HG03045 (cell line): ENCODE measurements around the gene CTSE.

Experiments used
- ATAC-seq: cut with Tn5 transposase; IDR thresholded peaks from one replicate; pipeline ENCODE4 v1.9.1; 2021; ENCODE audit warnings: mild to moderate bottlenecking, moderate library complexity; ENCODE audit not compliant: unreplicated experiment

The CTSE gene

DNA sequence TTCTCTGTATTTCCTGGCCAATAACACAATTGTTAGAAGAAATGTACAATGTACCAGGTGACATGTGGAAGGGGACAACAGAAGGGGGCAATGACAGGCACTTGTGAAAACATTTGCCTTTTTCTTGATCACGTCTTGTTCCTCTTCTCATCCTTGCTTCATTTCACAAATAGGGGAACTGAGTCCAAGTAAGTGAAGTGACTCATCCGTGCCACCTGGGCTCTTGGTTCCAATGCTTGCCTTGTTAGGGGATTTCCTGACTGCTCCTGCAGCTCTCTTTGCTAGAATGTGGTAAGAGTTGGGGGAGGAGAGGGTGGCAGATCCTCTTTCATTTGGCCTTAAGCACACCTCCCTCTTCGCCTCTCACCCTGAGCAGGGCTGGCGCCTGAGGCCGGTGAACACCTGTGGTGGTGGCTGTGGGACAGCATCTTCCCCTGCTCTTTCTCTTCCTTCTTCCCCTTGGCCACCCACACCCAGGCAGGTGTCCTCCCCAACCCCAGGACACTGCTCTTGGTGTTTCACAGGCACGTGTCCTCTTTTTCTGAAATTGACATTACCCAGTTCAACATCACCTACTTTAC lies 27.1 kb upstream of the CTSE start:
- ATAC-seq = peak; percentile 83

DNA sequence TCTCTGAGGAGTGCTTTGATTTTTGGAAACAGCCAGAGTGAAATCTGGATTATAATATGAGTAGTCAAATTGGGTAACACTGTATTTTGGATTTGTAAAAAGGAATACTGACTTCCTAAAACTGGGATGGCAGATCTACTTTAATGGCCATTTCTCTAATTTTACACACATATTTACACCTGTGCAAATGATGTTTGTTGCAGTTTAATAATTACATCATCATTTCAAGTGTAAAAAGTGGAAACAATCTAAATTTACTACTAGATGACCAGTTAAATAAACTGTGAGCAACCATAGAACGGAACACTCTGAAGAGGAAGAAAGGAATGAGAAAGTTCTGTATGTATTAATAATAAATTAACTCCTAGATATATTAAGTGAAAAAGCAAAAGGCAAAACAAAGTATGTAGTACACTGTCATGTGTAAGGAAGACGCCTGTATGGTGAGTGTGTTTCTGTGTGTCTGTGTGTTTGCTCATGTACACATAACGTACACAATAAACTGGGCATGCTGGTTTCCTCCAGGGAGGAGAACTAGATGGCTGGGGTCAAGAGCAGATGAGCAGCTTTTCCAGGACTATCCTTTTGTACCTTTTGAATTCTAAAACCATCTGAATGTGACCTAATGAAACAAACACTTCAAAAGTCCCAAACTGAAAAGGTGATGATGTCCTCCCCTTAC lies 26.4 kb upstream of the CTSE start:
- ATAC-seq = no peak

DNA sequence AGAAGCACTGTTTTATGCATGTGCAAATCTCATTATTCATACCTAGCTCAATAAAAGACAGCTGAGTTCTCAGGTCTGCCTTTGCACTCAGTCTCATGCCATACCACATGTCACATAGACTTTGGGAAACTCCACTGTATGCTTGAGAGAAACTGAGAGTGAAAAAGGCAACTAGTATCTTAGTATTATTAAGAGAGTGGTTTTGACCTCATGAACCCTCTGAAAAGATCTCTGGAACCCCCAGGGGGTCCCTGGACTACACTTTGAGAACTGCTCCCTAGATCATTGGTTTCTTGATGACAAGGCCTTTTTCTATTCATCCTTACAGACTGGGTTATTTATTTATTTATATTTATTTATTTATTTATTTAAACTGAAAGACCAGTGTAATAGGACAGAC lies 25.6 kb upstream of the CTSE start:
- ATAC-seq = peak; percentile 47

DNA sequence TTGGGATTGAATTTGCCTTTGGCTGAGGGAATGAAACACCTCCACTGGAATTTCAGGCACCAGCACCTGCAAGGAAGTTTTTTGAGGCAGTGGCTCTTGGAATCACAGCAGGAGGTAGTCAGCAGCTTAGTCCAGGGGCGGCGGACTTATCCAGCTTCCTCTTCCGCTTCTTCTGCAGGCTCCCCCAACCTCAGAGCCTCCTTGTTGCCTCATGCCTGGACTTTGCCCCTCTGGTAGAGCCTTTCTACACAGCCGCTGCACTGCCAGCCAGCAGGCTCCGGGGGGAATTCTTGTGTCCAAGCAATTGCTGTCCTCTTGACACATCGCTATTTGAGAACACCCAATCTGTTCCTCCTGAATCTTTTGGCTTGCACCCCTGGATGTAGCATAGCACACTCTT lies 24.9 kb upstream of the CTSE start:
- no peak for ATAC-seq

DNA sequence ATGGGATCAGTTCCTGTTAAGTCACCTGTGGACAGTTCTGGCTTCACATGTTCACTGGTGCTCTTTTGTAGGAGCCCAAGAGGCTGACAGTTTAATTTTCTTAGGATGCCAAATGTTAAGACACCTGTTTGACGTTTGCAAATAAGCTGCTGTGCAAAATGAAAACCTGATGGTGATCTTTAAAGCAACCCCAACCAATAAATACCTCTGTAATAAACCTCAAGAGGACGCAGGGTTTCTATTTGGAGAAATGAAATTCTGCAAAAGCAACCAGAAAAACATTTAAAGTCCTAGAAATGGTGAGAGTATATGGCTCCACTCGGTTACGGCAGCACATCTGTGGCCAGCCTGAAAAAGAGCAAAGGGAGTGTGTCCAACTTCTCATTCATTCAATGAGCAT lies 23.6 kb upstream of the CTSE start:
- no peak for ATAC-seq

DNA sequence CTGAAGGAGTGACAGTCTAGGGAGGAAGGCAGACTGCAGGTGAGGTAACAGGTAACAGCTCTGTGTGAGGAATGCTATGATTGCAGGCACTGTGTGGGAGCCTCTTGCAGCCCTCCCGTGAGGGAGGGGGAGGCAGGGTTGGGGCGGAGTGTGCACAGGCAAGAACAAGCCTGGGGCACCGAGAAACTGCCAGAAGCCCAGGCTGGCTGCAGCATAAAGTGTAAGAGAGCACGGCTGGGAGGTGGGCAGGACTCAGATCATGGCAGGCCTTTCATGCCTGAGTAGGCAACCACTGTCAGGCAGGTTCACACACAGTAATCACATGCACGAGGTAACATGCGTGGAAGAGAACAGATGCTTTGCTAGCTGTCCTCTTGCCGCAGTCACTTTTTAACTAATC lies 17.9 kb upstream of the CTSE start:
- ATAC-seq = peak; percentile 48

DNA sequence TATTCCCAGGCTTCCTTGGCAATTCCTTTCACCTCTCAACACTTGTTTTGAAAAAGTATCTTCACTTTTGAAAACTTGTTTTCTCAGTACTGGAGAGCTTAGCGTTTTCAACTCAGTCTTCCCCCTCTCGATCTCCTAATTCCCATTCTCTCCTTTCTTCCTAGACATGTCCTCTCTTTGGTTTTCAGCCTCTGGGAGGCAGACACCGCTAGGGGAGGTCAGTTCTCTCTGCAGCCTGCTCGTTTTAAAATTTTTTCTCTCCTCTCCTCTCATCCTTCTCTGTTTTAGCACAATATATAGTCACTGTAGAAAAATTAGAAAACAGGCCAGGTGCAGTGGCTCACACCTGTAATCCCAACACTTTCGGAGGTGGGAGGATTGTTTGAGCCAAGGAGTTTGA lies 16.6 kb upstream of the CTSE start:
- ATAC-seq = no peak

DNA sequence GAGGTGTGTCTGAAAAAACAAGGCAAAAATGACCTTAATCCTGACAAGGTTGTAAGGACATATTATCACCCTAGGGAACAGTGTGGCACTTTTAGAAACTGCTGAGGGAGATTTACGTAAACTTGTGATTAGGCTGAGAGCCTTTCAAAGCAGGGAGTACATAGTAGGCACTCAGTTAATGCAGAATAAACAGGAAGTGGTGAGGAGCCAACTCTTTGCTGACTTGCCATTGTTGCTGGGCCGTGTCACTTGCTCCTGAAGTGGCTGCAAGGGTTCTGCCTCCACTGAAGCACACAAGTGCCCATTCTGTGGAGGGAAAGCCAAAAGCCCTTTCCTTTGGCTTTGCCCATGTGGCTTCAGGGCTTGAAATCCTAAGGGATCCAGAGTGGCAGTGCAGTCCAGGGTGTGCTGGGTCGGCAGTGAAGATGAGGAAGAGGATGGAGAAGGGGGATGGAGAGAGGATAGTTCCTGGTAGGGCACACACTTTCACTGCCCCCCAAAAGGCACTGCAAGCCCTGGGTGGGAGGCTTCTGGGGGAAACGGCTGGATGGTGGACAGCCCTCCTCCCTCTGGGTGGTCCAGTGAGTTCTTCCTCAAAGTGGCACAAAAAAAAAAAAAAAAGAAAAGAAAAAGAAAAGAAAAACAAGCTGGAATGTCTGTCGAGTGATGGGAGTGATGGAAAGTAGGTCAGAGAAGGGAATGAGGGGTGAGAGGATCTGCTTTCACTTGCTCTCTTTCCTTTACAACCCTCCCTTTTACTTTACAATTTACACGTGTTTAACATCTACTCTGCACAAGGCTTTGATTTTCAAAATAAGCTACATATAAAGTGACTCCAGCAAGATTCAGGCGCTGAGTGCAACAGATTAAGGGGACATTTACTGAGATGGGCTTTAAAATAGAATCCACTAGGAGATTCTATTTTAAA lies 15.6 kb upstream of the CTSE start:
- ATAC-seq = no peak

DNA sequence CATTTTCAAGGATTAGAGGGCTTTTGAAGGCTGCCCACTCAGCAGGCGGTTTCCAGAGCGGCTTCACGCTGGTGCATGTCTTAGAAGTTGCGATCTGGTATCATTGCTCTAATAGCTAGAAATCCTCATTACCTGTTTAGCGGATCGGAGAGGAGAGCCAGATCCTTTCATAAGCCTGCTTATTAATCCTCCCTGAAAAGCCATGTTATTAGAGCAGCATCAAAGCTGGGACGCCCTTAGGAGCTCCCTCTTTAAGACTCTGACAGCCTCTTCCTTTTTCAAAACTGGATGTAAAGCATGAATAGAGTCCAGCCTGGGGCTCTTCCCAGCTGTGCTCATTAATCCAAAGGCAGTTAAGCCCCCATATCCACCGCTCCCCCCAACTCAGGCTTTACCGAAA lies 13.9 kb upstream of the CTSE start:
- no peak for ATAC-seq

DNA sequence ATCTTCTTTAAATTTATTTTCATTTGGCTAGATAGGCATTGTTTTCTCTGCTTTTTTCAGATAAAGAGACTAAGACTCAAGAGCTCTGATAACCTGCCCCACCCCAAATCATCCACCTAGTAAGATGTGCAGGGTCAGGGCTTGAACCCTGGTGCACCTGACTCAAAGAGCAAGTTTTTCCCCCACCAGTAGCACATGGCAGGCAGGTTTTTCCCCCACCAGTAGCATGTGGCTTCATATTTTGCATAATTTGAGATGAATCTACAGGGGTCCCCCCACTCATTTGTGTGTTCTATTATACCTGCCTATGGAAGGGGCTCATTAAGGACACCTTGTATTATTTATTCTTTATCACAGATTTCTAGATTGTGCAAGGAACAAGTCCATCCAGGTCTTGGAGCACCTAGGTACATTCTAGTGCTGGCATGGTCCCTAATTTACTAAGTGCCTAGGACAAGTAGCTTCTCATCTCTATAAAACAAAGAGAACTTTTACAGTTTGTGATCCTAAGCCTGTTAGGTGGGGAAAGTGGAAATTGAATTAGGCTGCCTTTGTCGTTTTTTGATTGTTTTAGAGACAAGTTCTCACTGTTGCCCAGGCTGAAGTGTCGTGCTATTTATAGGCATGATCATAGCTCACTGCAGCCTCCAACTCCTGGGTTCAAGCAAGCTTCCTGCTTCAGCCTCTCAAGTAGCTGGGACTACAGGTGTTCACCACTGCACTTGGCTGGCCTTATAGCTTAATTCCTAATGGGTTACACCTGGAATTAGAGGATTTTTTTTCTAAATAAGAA lies 13.2 kb upstream of the CTSE start:
- ATAC-seq = no peak

DNA sequence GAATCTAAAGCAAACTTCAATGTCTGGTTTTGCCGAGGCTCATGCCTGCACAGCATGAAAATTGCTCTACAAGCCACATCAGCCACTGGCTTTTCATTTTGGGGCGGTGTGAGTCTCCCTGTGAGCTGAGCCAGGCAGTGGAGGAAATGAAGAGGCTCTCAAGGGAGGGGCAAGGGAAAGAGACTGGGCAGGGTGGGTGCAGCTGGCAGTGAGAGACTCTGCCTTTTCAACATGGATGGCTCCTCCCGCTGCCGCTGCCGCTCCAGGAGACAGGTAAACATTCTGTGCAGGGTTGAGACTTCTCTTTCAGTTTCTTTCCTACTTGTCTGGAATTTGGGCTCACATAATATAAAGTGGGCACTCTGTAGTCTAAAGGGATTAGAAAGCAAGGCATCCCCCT lies 11.3 kb upstream of the CTSE start:
- ATAC-seq = no peak

DNA sequence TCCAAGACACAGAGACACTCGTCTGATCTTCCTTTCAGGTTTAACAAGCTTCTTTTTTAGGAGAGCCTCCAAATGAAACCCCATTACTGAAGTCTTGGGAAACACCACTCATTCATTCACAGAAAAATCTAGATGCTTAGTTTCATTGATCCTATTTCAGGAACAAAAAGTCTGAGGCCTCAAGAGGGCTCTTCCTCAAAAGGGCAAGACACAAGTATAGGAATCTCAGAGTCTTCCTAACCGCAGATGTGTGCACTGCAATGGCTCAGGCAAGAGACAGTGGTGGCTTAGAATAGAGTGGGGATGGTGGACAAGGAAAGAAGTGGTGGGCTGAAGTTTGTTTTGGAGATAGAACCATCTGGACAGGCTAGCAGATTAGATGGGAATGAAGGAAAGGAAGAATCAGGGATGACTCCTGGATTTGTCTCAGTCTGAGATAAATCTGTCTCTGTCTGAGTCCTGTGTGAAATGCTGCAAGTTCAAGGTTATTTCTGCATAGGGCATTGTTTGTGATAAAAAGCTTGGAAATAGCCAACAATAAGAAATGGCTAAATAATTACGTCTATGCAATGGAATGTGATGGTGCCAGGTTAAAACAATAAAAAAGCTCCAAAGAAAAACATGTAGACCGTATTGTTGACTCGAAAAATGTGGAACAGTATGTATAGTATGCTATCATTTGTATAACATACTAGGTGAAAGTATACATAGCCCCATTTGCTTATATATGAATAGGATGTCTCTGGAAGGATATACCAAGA lies 8.9 kb upstream of the CTSE start:
- no peak for ATAC-seq

DNA sequence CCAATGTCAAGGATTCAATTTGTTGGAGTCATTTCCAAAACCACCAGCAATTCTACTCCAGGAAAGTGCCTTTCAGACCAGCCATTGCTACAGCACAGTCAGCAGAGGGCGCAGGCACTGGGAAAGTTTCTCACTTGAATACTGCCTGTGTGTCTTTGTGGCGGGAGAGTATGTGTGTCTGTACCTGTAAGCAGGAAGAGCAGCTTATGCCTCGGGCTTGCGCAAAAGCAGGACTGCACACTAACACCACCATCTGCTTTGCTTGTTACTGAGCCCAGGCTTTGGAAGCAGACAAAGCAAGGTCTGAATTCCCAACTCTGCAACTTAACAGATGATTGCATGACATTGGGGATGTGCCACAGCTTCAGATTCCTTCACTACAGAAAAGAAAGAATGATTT lies 7.0 kb upstream of the CTSE start:
- ATAC-seq = no peak

DNA sequence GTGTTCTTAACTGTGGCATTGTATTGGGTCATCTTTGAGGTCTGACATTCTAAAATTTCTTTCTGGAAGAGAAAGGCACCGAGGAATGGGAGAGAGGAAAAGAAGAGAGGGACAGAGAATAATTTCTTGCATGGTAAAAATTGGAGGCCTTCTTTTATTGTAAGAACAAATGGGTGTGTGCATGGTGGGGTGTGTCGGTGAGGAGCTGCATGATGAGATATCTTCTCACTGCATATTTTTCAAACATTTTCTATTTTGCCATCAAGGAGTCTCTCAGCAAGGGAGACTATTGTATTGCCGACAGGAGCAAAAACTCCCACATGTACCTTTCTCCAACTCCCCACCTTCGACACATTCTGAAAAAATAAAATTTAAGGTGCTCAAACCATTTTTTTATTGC lies 6.5 kb upstream of the CTSE start:
- ATAC-seq = no peak

DNA sequence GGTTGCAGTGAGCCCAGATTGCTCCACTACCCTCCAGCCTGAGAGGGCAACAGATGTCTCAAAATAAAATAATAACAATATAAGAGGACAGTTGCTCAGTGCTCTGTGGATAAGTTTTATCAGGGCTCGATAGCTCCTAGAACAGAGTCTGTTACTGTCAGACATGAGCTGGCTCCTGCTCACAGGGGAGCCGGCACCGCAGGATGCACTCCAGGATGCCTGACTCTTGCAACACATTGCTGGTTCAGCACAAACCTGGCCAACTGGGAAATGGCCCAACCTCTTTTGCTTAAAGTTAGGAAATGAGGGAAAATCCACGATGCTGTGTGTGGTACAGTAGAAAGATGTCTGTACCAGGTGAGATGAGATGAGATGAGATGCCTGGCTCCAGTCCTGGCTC lies 5.8 kb upstream of the CTSE start:
- ATAC-seq = no peak

DNA sequence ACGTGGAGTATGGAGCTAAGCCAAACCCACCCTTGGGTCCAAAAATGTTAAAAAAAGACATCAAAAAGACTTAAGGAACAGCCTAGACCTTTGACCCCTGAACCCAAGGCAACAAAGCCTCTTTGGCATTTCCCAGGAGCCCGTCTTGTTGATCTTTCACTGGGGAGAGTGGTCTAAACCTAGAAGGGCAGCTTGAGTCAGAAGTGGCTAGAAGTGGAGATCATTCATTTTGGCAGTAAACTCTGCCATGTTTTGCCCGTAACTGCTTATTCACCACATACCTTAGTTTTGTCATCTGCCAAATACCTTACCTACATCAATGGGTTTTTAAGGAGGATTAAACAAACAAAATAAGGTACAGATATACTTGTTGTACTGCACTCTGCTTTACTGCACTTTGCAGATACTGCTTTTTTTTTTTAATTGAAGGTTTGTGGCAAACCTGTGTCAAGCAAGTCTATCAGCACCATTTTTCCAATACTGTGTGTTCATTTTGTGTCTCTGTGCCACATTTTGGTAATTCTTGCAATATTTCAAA lies 1.7 kb upstream of the CTSE start:
- no peak for ATAC-seq

DNA sequence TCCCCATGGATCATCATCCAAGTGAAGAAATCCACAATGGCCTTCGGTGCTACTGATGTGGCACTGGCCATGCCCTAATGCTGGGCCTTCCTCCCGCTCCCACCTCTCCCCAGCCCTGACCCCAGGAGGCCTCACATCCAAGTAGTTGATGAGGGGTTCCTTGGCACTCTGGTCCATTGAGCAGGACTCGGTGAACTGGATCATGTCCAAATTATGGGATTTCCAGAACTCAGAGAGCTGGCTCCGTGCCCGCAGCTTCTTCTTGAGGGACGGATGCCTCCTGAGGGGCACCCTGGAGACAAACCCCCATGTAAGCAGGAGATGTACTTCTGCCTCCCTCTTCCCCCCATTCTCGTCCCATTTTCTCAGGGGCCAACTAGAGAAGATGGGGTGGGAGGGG lies 929 bp downstream of the CTSE start:
- no peak for ATAC-seq

DNA sequence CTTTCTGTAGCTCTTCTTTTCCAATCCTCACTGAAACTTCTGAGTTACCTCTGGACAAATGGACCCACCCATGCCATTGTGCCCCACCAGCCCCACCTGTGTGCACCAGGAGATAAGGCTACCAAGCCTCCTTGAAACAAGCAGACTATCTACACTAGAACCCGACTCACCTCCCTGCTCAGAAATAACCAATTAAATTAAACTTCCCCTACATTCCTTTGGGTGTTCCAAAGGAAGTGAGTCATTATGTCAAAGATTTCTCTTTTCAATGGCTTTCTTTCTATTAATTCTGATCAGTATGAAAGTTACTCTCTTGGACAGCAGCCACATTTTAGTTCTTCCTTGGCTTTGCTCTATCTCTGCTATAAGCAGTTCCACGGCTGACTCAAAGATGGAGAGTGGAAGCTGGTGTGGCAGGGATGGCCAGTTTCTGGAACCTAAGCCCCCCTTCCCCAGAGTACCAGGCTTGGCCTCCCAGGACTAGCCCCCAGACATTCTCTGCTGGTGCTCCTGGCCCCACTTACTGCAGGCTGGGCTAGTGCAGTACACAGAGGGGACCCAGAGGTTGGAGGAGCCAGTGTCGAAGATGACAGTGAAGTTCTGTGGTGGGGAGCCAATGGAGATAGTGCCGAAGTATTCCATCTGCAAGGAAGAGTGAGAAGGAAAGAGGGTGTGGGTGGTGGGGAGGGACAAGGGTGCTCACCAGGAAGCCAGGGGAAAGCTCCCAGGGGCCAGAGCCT lies 1.9 kb downstream of the CTSE start:
- ATAC-seq = no peak

DNA sequence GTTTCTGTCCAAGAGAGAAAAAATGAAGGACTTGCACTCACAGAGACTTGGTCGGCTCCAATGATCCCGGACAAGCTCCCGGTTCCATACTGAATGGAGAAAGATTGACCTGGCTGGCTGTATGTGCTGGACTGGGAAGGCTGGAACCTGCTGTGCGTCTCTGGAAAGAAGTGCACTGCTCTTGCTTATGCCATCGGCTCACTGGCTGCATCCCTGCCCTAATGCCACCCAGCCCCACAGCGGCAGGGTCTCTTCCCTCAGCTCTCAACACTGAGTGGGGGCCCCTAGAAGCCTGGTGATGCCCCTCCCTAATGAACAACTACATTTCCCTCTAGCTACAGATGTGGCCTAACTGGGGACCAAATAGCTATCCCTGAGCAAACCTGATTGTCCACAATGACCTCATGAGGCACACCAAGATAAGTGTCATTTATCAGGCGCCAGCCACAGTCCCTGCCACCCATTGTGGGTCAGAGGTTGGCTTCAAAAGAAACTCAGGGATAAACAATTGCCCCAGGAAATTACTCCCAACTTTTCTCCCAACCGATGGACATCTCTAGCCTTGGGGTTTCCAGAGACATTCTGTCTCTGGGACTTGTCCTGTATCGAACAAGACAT lies 2.6 kb downstream of the CTSE start:
- ATAC-seq = no peak
